Vagina (tissue), 2 donors: ENCODE results near the gene CDC34. TPM values are rescaled to one million over a fixed set of nuclear protein-coding genes. Genes with fewer than 3 reads are reported as not detected.

Source experiments
- DNase-seq, 2 donors: peaks; one replicate each; pipeline ENCODE4 v3.0.0-alpha.2; 2017; ENCODE audit errors: extremely low spot score in 2 of 2
- H3K27ac ChIP-seq: fragments of 200-600 bp; sonication (generic); one replicate; pipeline ENCODE4 v1.5.1; 2019
- H3K27me3 ChIP-seq: fragments of 200-600 bp; sonication (generic); one replicate; pipeline ENCODE4 v1.5.1; 2019
- H3K36me3 ChIP-seq, 2 donors: fragments of 200-600 bp; sonication (generic); one replicate each; pipeline ENCODE4 v1.5.1; 2017 to 2019
- H3K4me1 ChIP-seq: fragments of 200-600 bp; sonication (generic); one replicate; pipeline ENCODE4 v1.5.1; 2019
- H3K4me3 ChIP-seq, 2 donors: fragments of 200-600 bp; sonication (generic); 1 replicate in 1 of 2; 2 replicates in 1 of 2; pipeline ENCODE4 v1.5.1; 2016 to 2019
- H3K9me3 ChIP-seq: fragments of 200-600 bp; sonication (generic); one replicate; pipeline ENCODE4 v1.5.1; 2019
- POLR2A ChIP-seq, 2 donors: fragments of 450-650 bp; IDR thresholded peaks; one replicate each; pipeline ENCODE4 v1.6.1; 2017; ENCODE audit warnings: antibody characterized with exemption in 2 of 2, mild to moderate bottlenecking in 2 of 2, moderate library complexity in 2 of 2
- POLR2AphosphoS5 ChIP-seq, 2 donors: sonication (generic); formaldehyde crosslinking; IDR thresholded peaks; one replicate each; pipeline ENCODE4 v1.9.0; 2017; ENCODE audit warnings: antibody characterized with exemption in 2 of 2, mild to moderate bottlenecking in 2 of 2, low read depth in 1 of 2; ENCODE audit not compliant: insufficient read depth in 1 of 2
- intact Hi-C: fragments of 100-400 bp; cut with DNase I; formaldehyde crosslinking; loops from one replicate; pipeline ENCODE4 v1.15.1; 2023
- total RNA-seq: library from RNA; depleted of rRNA; stranded (reverse); fragments of >200 nt; gene quantifications from one replicate; pipeline ENCODE4 v1.2.3, GENCODE V29; 2016
- TF ChIP-seq, protein P1 (sequence below), 3 experiments: fragments of 450-650 bp in 2 of 3; fragments of 200-600 bp in 1 of 3; sonication (generic) in 1 of 3; IDR thresholded peaks; one replicate each; pipeline ENCODE4 v1.5.1; 2017 to 2019; ENCODE audit warnings: antibody characterized with exemption in 3 of 3, mild to moderate bottlenecking in 2 of 3, moderate library complexity in 2 of 3

The CDC34 gene
- total RNA-seq, 1 donor from 2014 or later = 62.6 TPM

- no peak for TF ChIP-seq POLR2A (IDR thresholded peaks at IDR 0.05)
- TF ChIP-seq, protein P1, sequence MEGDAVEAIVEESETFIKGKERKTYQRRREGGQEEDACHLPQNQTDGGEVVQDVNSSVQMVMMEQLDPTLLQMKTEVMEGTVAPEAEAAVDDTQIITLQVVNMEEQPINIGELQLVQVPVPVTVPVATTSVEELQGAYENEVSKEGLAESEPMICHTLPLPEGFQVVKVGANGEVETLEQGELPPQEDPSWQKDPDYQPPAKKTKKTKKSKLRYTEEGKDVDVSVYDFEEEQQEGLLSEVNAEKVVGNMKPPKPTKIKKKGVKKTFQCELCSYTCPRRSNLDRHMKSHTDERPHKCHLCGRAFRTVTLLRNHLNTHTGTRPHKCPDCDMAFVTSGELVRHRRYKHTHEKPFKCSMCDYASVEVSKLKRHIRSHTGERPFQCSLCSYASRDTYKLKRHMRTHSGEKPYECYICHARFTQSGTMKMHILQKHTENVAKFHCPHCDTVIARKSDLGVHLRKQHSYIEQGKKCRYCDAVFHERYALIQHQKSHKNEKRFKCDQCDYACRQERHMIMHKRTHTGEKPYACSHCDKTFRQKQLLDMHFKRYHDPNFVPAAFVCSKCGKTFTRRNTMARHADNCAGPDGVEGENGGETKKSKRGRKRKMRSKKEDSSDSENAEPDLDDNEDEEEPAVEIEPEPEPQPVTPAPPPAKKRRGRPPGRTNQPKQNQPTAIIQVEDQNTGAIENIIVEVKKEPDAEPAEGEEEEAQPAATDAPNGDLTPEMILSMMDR (IDR thresholded peaks at IDR 0.05) = no peak
- peak in 1 of 2 donors; percentile 4 for TF ChIP-seq POLR2AphosphoS5 (IDR thresholded peaks at IDR 0.05; ENCODE audit: insufficient read depth in 1 of 2, low read depth in 1 of 2)
- H3K4me1 ChIP-seq = peaks cover 42% of the 10 kb centered on the region
- H3K9me3 ChIP-seq = no peaks in the 10 kb centered on the region
- intact Hi-C loops = no loop called here
- no peaks in the 10 kb centered on the region for H3K27me3 ChIP-seq
- H3K36me3 ChIP-seq = no peaks in the 10 kb centered on the region
- no peak overlapping the region for H3K4me3 ChIP-seq
- H3K27ac ChIP-seq = peak overlapping the region; percentile 62
- no peak for DNase-seq
Measured at GRCh38 chr19:512547-513365, 18.8 kb upstream of the CDC34 start.

- no peaks in the 10 kb centered on the region for H3K27me3 ChIP-seq
- H3K4me3 ChIP-seq = no peak overlapping the region
- peak overlapping the region; percentile 62 for H3K27ac ChIP-seq
- H3K4me1 ChIP-seq = peaks cover 34% of the 10 kb centered on the region
- intact Hi-C loops = no loop called here
- no peak for TF ChIP-seq POLR2AphosphoS5 (IDR thresholded peaks at IDR 0.05; ENCODE audit: insufficient read depth in 1 of 2, low read depth in 1 of 2)
- no peak for TF ChIP-seq POLR2A (IDR thresholded peaks at IDR 0.05)
- TF ChIP-seq, protein P1 (IDR thresholded peaks at IDR 0.05) = no peak
- no peaks in the 10 kb centered on the region for H3K9me3 ChIP-seq
- no peaks in the 10 kb centered on the region for H3K36me3 ChIP-seq
- DNase-seq = no peak
Measured at GRCh38 chr19:513368-514165, 18.0 kb upstream of the CDC34 start.

- Histone ChIP-seq H3K27ac (no peak overlapping the region), H3K36me3 (no peaks in the 10 kb centered on the region), H3K27me3 (no peaks in the 10 kb centered on the region), H3K9me3 (no peaks in the 10 kb centered on the region), H3K4me3 (no peak overlapping the region), H3K4me1 (peaks cover 30% of the 10 kb centered on the region)
- TF ChIP-seq POLR2AphosphoS5 (IDR thresholded peaks at IDR 0.05; ENCODE audit: insufficient read depth in 1 of 2, low read depth in 1 of 2) (no peak), POLR2A (IDR thresholded peaks at IDR 0.05) (no peak)
- TF ChIP-seq, protein P1 (IDR thresholded peaks at IDR 0.05) = no peak
- intact Hi-C loops = no loop called here
- DNase-seq = no peak
Measured at GRCh38 chr19:514166-514663, 17.3 kb upstream of the CDC34 start.

GRCh38 chr19:517721-518597 is 13.6 kb upstream of the CDC34 start:
- TF ChIP-seq POLR2AphosphoS5 (IDR thresholded peaks at IDR 0.05; ENCODE audit: insufficient read depth in 1 of 2, low read depth in 1 of 2) (no peak), POLR2A (IDR thresholded peaks at IDR 0.05) (no peak)
- TF ChIP-seq, protein P1 (IDR thresholded peaks at IDR 0.05) = no peak
- Histone ChIP-seq H3K4me1 (peaks cover 9% of the 10 kb centered on the region), H3K27ac (peak overlapping the region; percentile 66), H3K27me3 (no peaks in the 10 kb centered on the region), H3K9me3 (no peaks in the 10 kb centered on the region), H3K36me3 (peaks cover 0 to 5% of the 10 kb centered on the region in 2 donors), H3K4me3 (no peak overlapping the region)
- no peak for DNase-seq
- intact Hi-C loops = no loop called here
